Gastroesophageal sphincter (tissue), 3 donors: ENCODE measurements around the gene TMEM127.

Experiments
- CTCF ChIP-seq, 4 experiments: fragments of 200-600 bp in 2 of 4; fragments of 450-650 bp in 2 of 4; sonication (generic) in 1 of 4; IDR thresholded peaks; one replicate each; pipeline ENCODE4 v1.5.1; 2017 to 2019; ENCODE audit warnings: antibody characterized with exemption in 4 of 4, mild to moderate bottlenecking in 2 of 4, moderate library complexity in 2 of 4
- EP300 ChIP-seq: sonication (generic); formaldehyde crosslinking; IDR thresholded peaks from one replicate; pipeline ENCODE4 v1.6.1; 2017; ENCODE audit warnings: antibody characterized with exemption, mild to moderate bottlenecking
- POLR2A ChIP-seq, 2 donors: fragments of 450-650 bp; IDR thresholded peaks; one replicate each; pipeline ENCODE4 v1.6.1; 2017; ENCODE audit warnings: antibody characterized with exemption in 2 of 2, mild to moderate bottlenecking in 2 of 2, moderate library complexity in 1 of 2
- POLR2AphosphoS5 ChIP-seq: sonication (generic); formaldehyde crosslinking; IDR thresholded peaks from one replicate; pipeline ENCODE4 v1.6.1; 2017; ENCODE audit warnings: antibody characterized with exemption

DNA sequence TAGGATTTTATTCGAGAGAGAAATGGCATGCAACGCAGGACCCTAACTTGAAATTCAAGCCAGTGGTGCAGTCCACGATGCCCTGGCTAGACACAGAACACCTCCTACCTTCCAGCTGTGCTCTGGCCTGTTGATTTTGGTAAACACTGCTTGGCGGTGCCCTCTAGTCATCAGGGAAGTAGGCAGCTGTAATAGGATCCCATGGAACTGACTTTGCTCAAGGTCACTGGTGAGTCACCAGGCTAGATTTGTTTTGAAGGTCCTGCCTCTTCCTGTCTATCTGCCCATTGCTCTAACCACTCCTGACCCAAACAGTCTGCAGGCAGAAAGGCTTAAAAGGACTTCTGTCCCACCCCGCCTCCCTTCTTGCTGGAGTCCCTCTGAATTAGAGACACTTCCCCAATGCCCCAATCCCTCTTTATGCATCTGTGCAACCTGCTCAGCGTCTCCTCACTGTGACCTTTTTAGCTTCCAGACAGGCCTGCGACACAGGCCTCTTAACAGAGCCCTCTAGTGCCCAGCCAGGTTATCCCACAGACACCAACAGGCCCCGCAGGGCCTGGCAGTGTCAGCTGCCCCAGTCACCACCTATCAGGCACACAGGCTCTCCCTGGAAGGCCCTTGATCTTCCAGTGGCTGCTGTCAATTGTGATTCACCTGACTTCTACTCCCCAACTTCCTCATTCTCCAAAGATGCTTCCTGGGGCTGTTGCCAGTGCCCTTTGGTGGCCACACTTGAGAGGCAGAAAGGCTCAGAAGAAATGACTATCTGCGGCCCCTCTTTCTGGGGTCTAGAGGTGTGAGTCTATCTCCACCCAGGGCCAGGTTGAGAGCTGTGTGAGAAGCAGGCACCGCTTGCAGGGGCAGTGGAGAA lies 5.2 kb downstream of the TMEM127 start:
- TF ChIP-seq CTCF (IDR thresholded peaks at IDR 0.05) (peak in 2 of 4 experiments; percentile 32 to 52), EP300 (no peak), POLR2A (IDR thresholded peaks at IDR 0.05) (no peak), POLR2AphosphoS5 (peak; percentile 67)
